Measurements from ENCODE around the gene HOXA9.

DNA sequence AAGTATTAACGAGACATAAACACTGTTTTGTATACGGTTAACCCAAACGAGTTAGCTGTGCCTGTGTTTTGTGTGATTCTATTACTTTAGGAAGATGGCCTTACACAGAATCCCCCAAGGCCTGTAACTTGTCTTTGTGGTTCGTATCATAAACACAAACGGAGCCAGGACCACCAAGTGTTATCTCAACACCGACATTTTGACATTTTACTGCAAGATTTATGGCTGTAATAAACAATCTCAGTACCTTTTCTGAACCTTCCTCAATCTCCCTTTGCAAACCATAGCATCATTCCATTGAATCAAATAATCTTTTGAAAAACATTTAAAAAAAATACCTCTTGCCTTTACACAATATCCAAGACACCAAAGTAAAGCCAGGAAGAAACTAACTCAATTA is 32.4 kb downstream of the HOXA9 start:
- TF ChIP-seq, protein P1, sequence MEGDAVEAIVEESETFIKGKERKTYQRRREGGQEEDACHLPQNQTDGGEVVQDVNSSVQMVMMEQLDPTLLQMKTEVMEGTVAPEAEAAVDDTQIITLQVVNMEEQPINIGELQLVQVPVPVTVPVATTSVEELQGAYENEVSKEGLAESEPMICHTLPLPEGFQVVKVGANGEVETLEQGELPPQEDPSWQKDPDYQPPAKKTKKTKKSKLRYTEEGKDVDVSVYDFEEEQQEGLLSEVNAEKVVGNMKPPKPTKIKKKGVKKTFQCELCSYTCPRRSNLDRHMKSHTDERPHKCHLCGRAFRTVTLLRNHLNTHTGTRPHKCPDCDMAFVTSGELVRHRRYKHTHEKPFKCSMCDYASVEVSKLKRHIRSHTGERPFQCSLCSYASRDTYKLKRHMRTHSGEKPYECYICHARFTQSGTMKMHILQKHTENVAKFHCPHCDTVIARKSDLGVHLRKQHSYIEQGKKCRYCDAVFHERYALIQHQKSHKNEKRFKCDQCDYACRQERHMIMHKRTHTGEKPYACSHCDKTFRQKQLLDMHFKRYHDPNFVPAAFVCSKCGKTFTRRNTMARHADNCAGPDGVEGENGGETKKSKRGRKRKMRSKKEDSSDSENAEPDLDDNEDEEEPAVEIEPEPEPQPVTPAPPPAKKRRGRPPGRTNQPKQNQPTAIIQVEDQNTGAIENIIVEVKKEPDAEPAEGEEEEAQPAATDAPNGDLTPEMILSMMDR (IDR thresholded peaks at IDR 0.05) = no peak
- TF ChIP-seq, protein P2, sequence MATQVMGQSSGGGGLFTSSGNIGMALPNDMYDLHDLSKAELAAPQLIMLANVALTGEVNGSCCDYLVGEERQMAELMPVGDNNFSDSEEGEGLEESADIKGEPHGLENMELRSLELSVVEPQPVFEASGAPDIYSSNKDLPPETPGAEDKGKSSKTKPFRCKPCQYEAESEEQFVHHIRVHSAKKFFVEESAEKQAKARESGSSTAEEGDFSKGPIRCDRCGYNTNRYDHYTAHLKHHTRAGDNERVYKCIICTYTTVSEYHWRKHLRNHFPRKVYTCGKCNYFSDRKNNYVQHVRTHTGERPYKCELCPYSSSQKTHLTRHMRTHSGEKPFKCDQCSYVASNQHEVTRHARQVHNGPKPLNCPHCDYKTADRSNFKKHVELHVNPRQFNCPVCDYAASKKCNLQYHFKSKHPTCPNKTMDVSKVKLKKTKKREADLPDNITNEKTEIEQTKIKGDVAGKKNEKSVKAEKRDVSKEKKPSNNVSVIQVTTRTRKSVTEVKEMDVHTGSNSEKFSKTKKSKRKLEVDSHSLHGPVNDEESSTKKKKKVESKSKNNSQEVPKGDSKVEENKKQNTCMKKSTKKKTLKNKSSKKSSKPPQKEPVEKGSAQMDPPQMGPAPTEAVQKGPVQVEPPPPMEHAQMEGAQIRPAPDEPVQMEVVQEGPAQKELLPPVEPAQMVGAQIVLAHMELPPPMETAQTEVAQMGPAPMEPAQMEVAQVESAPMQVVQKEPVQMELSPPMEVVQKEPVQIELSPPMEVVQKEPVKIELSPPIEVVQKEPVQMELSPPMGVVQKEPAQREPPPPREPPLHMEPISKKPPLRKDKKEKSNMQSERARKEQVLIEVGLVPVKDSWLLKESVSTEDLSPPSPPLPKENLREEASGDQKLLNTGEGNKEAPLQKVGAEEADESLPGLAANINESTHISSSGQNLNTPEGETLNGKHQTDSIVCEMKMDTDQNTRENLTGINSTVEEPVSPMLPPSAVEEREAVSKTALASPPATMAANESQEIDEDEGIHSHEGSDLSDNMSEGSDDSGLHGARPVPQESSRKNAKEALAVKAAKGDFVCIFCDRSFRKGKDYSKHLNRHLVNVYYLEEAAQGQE (IDR thresholded peaks at IDR 0.05; ENCODE audit: low read depth, low read length) = no peak
- TF ChIP-seq CHD2 (IDR thresholded peaks at IDR 0.05; ENCODE audit: low read length, partially characterized antibody) = no peak
- TF ChIP-seq SIN3A (IDR thresholded peaks at IDR 0.05; ENCODE audit: borderline replicate concordance, low read depth, low read length) = no peak
- TF ChIP-seq TEAD4 (IDR thresholded peaks at IDR 0.05; ENCODE audit: borderline replicate concordance, insufficient read depth) = no peak
- no peak for TF ChIP-seq GATA2 (CRISPR knock-in tag; IDR thresholded peaks at IDR 0.05)
- TF ChIP-seq YY1 (IDR thresholded peaks at IDR 0.05; ENCODE audit: low read depth) = no peak
- no peak for TF ChIP-seq EP300 (IDR thresholded peaks at IDR 0.05; ENCODE audit: borderline replicate concordance in 1 of 2, low read depth in 1 of 2, low read length in 1 of 2)
- TF ChIP-seq RFX5 (IDR thresholded peaks at IDR 0.05; ENCODE audit: low read length) = no peak
- TF ChIP-seq, protein P3, sequence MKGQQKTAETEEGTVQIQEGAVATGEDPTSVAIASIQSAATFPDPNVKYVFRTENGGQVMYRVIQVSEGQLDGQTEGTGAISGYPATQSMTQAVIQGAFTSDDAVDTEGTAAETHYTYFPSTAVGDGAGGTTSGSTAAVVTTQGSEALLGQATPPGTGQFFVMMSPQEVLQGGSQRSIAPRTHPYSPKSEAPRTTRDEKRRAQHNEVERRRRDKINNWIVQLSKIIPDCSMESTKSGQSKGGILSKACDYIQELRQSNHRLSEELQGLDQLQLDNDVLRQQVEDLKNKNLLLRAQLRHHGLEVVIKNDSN (IDR thresholded peaks at IDR 0.05; ENCODE audit: borderline replicate concordance, low read depth) = no peak
- TF ChIP-seq, protein P4, sequence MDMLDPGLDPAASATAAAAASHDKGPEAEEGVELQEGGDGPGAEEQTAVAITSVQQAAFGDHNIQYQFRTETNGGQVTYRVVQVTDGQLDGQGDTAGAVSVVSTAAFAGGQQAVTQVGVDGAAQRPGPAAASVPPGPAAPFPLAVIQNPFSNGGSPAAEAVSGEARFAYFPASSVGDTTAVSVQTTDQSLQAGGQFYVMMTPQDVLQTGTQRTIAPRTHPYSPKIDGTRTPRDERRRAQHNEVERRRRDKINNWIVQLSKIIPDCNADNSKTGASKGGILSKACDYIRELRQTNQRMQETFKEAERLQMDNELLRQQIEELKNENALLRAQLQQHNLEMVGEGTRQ (IDR thresholded peaks at IDR 0.05; ENCODE audit: borderline replicate concordance, low read depth, low read length) = no peak
- TF ChIP-seq, protein P5, sequence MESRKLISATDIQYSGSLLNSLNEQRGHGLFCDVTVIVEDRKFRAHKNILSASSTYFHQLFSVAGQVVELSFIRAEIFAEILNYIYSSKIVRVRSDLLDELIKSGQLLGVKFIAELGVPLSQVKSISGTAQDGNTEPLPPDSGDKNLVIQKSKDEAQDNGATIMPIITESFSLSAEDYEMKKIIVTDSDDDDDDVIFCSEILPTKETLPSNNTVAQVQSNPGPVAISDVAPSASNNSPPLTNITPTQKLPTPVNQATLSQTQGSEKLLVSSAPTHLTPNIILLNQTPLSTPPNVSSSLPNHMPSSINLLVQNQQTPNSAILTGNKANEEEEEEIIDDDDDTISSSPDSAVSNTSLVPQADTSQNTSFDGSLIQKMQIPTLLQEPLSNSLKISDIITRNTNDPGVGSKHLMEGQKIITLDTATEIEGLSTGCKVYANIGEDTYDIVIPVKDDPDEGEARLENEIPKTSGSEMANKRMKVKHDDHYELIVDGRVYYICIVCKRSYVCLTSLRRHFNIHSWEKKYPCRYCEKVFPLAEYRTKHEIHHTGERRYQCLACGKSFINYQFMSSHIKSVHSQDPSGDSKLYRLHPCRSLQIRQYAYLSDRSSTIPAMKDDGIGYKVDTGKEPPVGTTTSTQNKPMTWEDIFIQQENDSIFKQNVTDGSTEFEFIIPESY (IDR thresholded peaks at IDR 0.05; ENCODE audit: borderline replicate concordance, low read depth) = no peak
